ENCODE results near the gene TFPI. TPM values are rescaled to one million over a fixed set of nuclear protein-coding genes. Genes with fewer than 3 reads are reported as not detected.
"Not testable (repeated sequence)": the region's sequence is repeated elsewhere in the genome, so short reads cannot be mapped to it uniquely, and the experiment has no call there.

Gene TFPI
- total RNA-seq, 1 donor from 2014 or later = 144 TPM

DNA sequence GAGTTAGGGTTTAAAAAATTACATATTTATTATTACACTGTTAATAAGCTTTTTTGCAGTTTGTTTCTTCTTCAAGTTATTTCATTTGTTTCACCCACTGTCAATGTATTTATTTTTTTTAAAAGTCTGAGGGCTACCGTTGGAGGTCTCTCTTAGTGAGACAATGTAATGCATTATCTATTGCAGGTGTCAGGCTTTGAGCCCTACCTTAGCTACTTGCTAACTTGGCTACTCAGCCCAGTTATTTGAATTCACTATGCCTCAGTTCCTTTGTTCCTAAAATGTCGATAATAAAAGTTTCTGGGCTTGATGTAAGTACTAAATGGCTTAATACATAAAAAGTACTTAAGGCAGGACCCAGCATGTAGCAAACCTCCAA is 458 bp upstream of the TFPI start:
- peak; percentile 37 for ATAC-seq
- no peak for DNase-seq (ENCODE audit: low spot score)

GRCh38 chr2:187552828-187553681 is 1.2 kb downstream of the TFPI start:
- DNase-seq (ENCODE audit: low spot score) = no peak
- no peak for ATAC-seq

DNA sequence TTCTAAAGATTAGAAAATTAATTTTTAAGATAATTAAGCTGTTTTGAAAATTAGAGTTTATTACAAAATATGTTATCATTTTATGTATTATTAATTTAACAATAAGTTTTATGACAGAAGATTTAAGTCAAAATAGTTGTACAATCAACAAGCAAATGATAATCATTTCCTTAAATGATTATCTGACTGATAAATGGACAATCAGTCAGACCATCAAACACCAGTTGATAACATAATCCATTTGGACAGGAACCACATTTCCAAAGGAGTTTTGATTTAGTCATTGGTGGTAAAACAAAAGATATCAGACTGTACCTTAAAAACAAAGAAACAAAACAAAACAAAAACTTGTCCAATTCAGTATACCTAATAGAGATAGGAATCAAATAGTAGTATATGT is 1.9 kb downstream of the TFPI start:
- DNase-seq (ENCODE audit: low spot score) (no peak), ATAC-seq (no peak)

- no peak for DNase-seq (ENCODE audit: low spot score)
- peak; percentile 26 for ATAC-seq
These were observed 3.4 kb downstream of the TFPI start for GRCh38 chr2:187550857-187551256.

DNA sequence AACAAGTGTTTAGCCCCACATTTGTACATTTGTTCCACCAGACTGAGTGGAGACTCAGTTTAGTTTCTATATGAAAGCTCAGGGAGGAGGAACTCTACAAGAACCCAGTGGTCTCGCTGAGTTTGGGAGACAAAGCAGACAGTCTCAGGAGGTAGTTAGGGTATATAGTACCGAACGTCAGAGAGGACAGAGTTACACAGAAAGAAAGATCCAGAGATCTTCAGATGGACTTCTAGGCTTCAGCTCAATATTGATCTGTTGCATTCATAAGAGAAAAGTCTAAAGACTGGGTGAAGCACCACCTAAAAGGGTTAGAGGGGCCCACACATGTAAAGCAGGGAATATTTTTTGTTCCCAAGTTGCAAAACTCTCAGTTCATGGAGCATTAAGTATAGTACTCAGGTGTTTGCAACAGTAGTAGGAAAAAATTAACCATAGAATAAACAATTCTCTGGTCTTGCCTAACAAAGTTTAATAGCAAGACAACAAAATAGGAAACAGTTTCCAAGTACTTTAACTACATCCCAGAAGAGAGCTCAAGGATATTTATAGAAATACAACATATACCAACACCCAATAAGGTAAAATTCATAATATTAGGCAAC is 4.2 kb downstream of the TFPI start:
- DNase-seq (ENCODE audit: low spot score) = no peak
- peak; percentile 64 for ATAC-seq

DNA sequence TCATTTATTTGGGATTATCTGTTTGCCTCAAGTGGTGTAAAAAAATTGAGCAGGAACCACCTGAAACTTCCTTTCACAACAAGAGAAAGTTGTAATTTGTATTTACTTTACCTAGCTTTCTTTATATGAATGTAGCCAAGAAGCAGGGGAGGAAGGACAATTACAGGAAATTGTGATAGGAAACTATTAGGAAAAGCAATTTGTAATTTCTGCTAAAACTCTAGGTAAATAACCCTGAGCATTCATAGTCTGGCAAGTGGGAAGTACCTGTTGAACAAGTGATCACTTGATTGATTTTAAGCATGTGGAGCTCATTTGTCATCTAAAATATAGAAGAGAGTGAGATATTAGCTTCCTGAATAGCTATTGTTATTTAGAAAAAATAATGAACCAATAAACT is 5.0 kb downstream of the TFPI start:
- no peak for DNase-seq (ENCODE audit: low spot score)
- no peak for ATAC-seq

DNA sequence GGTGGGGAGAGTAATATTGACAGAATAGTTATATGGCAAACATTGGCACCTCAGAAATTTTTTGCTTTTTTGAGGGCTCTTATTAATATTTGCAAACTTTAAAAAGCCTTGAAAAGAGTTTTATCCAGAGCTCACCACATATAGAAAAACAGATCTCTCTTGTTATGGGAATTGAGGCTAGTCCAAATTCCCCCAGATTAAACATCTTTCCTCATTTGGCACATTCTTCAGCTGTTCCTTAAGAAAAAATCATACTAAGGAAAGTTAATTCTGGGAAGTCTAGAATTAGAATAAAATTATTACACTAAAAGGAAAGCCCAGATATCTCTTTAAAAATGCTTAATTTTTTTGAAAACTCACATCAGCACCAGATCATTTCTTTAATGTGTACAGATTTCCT is 5.6 kb downstream of the TFPI start:
- no peak for ATAC-seq
- DNase-seq (ENCODE audit: low spot score) = no peak

GRCh38 chr2:187547353-187547979 is 6.8 kb downstream of the TFPI start:
- DNase-seq (ENCODE audit: low spot score) = no peak
- no peak for ATAC-seq

- DNase-seq (ENCODE audit: low spot score) (no peak), ATAC-seq (no peak)
These were observed 7.4 kb downstream of the TFPI start for GRCh38 chr2:187546762-187547333.

GRCh38 chr2:187545238-187545751 is 8.9 kb downstream of the TFPI start:
- DNase-seq (ENCODE audit: low spot score) = no peak
- ATAC-seq = no peak

GRCh38 chr2:187544371-187545080 is 9.7 kb downstream of the TFPI start:
- ATAC-seq (peak; percentile 61), DNase-seq (ENCODE audit: low spot score) (peak; percentile 74)

GRCh38 chr2:187543488-187543887 is 10.7 kb downstream of the TFPI start:
- ATAC-seq (no peak), DNase-seq (ENCODE audit: low spot score) (no peak)

- DNase-seq (ENCODE audit: low spot score) (no peak), ATAC-seq (no peak)
These were observed 12.1 kb downstream of the TFPI start for GRCh38 chr2:187542123-187542522.

DNA sequence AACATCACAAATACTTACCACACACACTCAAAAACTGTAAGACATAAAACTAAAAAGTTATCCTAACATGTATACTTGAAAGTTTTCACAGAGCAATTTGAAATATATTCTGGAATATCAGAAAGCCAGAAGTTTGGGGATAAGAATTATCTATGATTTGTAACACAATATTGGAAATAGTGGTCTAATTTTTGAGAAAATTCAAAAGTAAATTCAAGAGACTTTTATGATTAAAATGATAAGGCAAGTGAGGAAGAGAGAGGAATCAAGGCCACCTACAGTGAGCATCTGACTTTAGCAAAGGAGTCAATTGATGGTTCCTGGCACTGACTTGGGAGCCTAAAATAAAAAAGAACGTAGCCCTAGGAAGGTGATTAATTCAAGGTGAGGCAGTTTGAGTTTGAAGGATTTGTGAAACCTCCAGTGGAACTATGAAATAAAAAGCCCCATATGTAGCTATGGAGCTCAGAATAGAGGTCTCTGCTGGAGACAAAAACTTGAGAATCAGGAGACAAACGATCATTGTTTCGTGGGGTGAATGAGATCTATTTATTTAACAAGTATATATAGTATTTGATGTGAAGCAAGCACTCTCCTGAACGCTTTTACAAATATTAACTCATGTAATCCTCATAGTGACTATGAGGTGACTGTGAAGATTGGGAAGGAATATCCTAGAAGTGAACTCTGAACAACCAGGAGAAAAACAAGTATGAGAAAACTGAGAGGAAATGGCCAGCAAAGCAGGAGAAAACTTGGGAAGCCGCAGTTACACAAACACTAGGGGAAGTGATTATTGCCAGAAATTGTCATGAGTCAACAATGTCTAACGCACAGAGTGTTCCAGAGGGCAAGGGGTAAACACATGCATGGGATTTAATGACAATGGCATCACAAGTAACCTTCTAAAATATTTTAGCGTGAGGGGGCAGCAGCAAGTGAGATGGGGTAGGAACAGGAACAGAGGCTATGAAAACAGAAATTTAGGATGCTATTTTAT is 12.8 kb downstream of the TFPI start:
- DNase-seq (ENCODE audit: low spot score) (peak; percentile 63), ATAC-seq (peak; percentile 87)

- ATAC-seq; DNase-seq (ENCODE audit: low spot score): not testable (repeated sequence)
These were observed 16.0 kb downstream of the TFPI start for GRCh38 chr2:187538222-187538621.

DNA sequence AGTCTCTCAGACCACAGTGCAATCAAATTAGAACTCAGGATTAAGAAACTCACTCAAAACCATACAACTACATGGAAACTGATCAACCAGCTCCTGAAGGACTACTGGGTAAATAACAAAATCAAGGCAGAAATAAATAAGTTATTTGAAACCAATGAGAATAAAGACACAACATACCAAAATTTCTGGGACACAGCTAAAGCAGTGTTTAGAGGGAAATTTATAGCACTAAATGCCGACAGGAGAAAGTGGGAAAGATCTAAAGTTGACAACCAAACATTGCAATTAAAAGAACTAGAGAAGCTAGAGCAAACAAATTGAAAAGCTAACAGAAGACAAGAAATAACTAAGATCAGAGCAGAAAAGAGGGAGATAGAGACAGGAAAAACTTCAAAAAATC is 18.9 kb downstream of the TFPI start:
- not testable (repeated sequence) for ATAC-seq; DNase-seq (ENCODE audit: low spot score)

GRCh38 chr2:187532333-187533120 is 21.7 kb downstream of the TFPI start:
- ATAC-seq = no peak
- DNase-seq (ENCODE audit: low spot score) = no peak

GRCh38 chr2:187529977-187530721 is 24.1 kb downstream of the TFPI start:
- DNase-seq (ENCODE audit: low spot score) = no peak
- peak; percentile 85 for ATAC-seq

Measured in left lobe of liver (tissue), 2 donors.